ENCODE data around the gene NRXN3.

NRXN3 gene

GRCh38 chr14:78325911-78326310, 155.7 kb downstream of the NRXN3 start:
- Histone ChIP-seq H3K4me3 (ENCODE audit: severe bottlenecking) (no peak overlapping the region), H3K27ac (ENCODE audit: poor library complexity, severe bottlenecking) (no peak overlapping the region), H3K4me1 (ENCODE audit: insufficient read depth, poor library complexity, severe bottlenecking) (peaks cover 19% of the 10 kb centered on the region), H3K27me3 (ENCODE audit: insufficient read depth, poor library complexity, severe bottlenecking) (peaks cover 3% of the 10 kb centered on the region), H3K9me3 (ENCODE audit: severe bottlenecking) (no peaks in the 10 kb centered on the region), H3K36me3 (ENCODE audit: low read depth) (no peaks in the 10 kb centered on the region)
- TF ChIP-seq CTCF (IDR thresholded peaks at IDR 0.05; ENCODE audit: poor library complexity, severe bottlenecking), result no peak
- ATAC-seq (ENCODE audit: low read depth), result no peak
- no peak for DNase-seq (ENCODE audit: low spot score)

- ATAC-seq (ENCODE audit: low read depth) (peak; percentile 61), DNase-seq (ENCODE audit: low spot score) (no peak)
- no peak for TF ChIP-seq CTCF (IDR thresholded peaks at IDR 0.05; ENCODE audit: poor library complexity, severe bottlenecking)
- Histone ChIP-seq H3K4me1 (ENCODE audit: insufficient read depth, poor library complexity, severe bottlenecking) (peaks cover 19% of the 10 kb centered on the region), H3K9me3 (ENCODE audit: severe bottlenecking) (no peaks in the 10 kb centered on the region), H3K27me3 (ENCODE audit: insufficient read depth, poor library complexity, severe bottlenecking) (no peaks in the 10 kb centered on the region), H3K36me3 (ENCODE audit: low read depth) (no peaks in the 10 kb centered on the region), H3K27ac (ENCODE audit: poor library complexity, severe bottlenecking) (no peak overlapping the region), H3K4me3 (ENCODE audit: severe bottlenecking) (no peak overlapping the region)
Observed at GRCh38 chr14:78327426-78328221, 157.5 kb downstream of the NRXN3 start.

- no peak overlapping the region for H3K4me3 ChIP-seq (ENCODE audit: severe bottlenecking)
- H3K4me1 ChIP-seq (ENCODE audit: insufficient read depth, poor library complexity, severe bottlenecking), result peaks cover 19% of the 10 kb centered on the region
- no peaks in the 10 kb centered on the region for H3K9me3 ChIP-seq (ENCODE audit: severe bottlenecking)
- no peaks in the 10 kb centered on the region for H3K27me3 ChIP-seq (ENCODE audit: insufficient read depth, poor library complexity, severe bottlenecking)
- ATAC-seq (ENCODE audit: low read depth), result no peak
- DNase-seq (ENCODE audit: low spot score), result no peak
- peak overlapping the region; percentile 4 for H3K27ac ChIP-seq (ENCODE audit: poor library complexity, severe bottlenecking)
- TF ChIP-seq CTCF (IDR thresholded peaks at IDR 0.05; ENCODE audit: poor library complexity, severe bottlenecking), result no peak
- H3K36me3 ChIP-seq (ENCODE audit: low read depth), result no peaks in the 10 kb centered on the region
Observed at GRCh38 chr14:78329371-78329770, 159.2 kb downstream of the NRXN3 start.

GRCh38 chr14:78335531-78335930, 165.4 kb downstream of the NRXN3 start:
- Histone ChIP-seq H3K36me3 (ENCODE audit: low read depth) (no peaks in the 10 kb centered on the region), H3K4me3 (ENCODE audit: severe bottlenecking) (no peak overlapping the region), H3K27ac (ENCODE audit: poor library complexity, severe bottlenecking) (no peak overlapping the region), H3K27me3 (ENCODE audit: insufficient read depth, poor library complexity, severe bottlenecking) (no peaks in the 10 kb centered on the region), H3K4me1 (ENCODE audit: insufficient read depth, poor library complexity, severe bottlenecking) (peaks cover 8% of the 10 kb centered on the region), H3K9me3 (ENCODE audit: severe bottlenecking) (no peaks in the 10 kb centered on the region)
- ATAC-seq (ENCODE audit: low read depth), result no peak
- TF ChIP-seq CTCF (IDR thresholded peaks at IDR 0.05; ENCODE audit: poor library complexity, severe bottlenecking), result no peak
- DNase-seq (ENCODE audit: low spot score), result no peak

GRCh38 chr14:78340250-78340649, 170.1 kb downstream of the NRXN3 start:
- Histone ChIP-seq H3K4me1 (ENCODE audit: insufficient read depth, poor library complexity, severe bottlenecking) (peaks cover 31% of the 10 kb centered on the region), H3K9me3 (ENCODE audit: severe bottlenecking) (no peaks in the 10 kb centered on the region), H3K36me3 (ENCODE audit: low read depth) (no peaks in the 10 kb centered on the region), H3K27me3 (ENCODE audit: insufficient read depth, poor library complexity, severe bottlenecking) (no peaks in the 10 kb centered on the region), H3K27ac (ENCODE audit: poor library complexity, severe bottlenecking) (no peak overlapping the region), H3K4me3 (ENCODE audit: severe bottlenecking) (no peak overlapping the region)
- TF ChIP-seq CTCF (IDR thresholded peaks at IDR 0.05; ENCODE audit: poor library complexity, severe bottlenecking), result no peak
- DNase-seq (ENCODE audit: low spot score), result no peak
- ATAC-seq (ENCODE audit: low read depth), result peak; percentile 72

Data from RWPE2 (cell line).